IMR-90 (cell line): ENCODE data around the gene ATRAID. TPM values are rescaled to one million over a fixed set of nuclear protein-coding genes. Genes with fewer than 3 reads are reported as not detected.

Source experiments
- ATAC-seq: fragments of 200-7000 bp; cut with Tn5 transposase; 2 replicates; pipeline ENCODE4 v1.9.1; 2020; ENCODE audit warnings: low read depth, mild to moderate bottlenecking, moderate library complexity
- BruUV-seq: library from RNA; stranded (reverse); fragments of 400-500 nt; replicated peaks from 2 replicates; lab custom pipeline; 2021; lab: Mats Ljungman, UMichigan
- CTCF ChIA-PET: fragments of 300-600 bp; formaldehyde crosslinking; extraction: SDS; loops from one replicate; lab custom pipeline; 2021; ENCODE audit warnings: antibody characterized with exemption; lab: Yijun Ruan, JAX
- POLR2A ChIA-PET: fragments of 300-600 bp; sonication (Branson Sonifier 250); formaldehyde crosslinking; loops from one replicate; lab custom pipeline; 2022; ENCODE audit warnings: antibody characterized with exemption; ENCODE audit not compliant: unreplicated experiment; lab: Charles Lee
- DNase-seq: peaks from one replicate; pipeline ENCODE4 v3.0.0; 2013
- H2AFZ ChIP-seq: replicated peaks from 2 replicates; pipeline ENCODE3; 2013; ENCODE audit warnings: low read length, mild to moderate bottlenecking; ENCODE audit not compliant: poor library complexity
- H2AK5ac ChIP-seq: 2 replicates; pipeline ENCODE4 v1.6.1; 2013; ENCODE audit warnings: low read depth, low read length, inconsistent platforms
- H2AK9ac ChIP-seq: replicated peaks from 2 replicates; pipeline ENCODE3; 2013; ENCODE audit warnings: mild to moderate bottlenecking, low read depth, low read length, moderate library complexity; ENCODE audit not compliant: poor library complexity
- H2BK120ac ChIP-seq: 2 replicates; pipeline ENCODE4 v1.6.1; 2013; ENCODE audit warnings: low read depth, low read length, inconsistent platforms
- H2BK15ac ChIP-seq: 3 replicates; pipeline ENCODE4 v1.6.1; 2013; ENCODE audit warnings: low read depth, low read length, inconsistent platforms
- H2BK20ac ChIP-seq: 2 replicates; pipeline ENCODE4 v1.6.1; 2013; ENCODE audit warnings: low read depth, mild to moderate bottlenecking, inconsistent platforms, low read length, moderate library complexity
- H2BK5ac ChIP-seq: 2 replicates; pipeline ENCODE4 v1.6.1; 2013; ENCODE audit warnings: mild to moderate bottlenecking, low read depth, low read length, inconsistent platforms; ENCODE audit not compliant: poor library complexity, severe bottlenecking
- H3K14ac ChIP-seq: replicated peaks from 2 replicates; pipeline ENCODE4 v1.6.1; 2013; ENCODE audit warnings: low read depth, low read length, inconsistent platforms
- H3K18ac ChIP-seq: 2 replicates; pipeline ENCODE4 v1.6.1; 2013; ENCODE audit warnings: low read depth, low read length, control low read depth
- H3K23ac ChIP-seq: 2 replicates; pipeline ENCODE4 v1.6.1; 2013; ENCODE audit warnings: low read depth, low read length, inconsistent platforms
- H3K27ac ChIP-seq: 2 replicates; pipeline ENCODE4 v1.5.1; 2013; ENCODE audit warnings: mild to moderate bottlenecking, control low read depth, low read length; ENCODE audit not compliant: insufficient read depth
- H3K27me3 ChIP-seq: 2 replicates; pipeline ENCODE4 v1.6.1; 2013; ENCODE audit warnings: low read length; ENCODE audit not compliant: control insufficient read depth, insufficient read depth
- H3K36me3 ChIP-seq: 2 replicates; pipeline ENCODE4 v1.6.1; 2013; ENCODE audit warnings: low read length, mixed read lengths; ENCODE audit not compliant: control insufficient read depth, insufficient read depth
- H3K4ac ChIP-seq: 2 replicates; pipeline ENCODE4 v1.6.1; 2013; ENCODE audit warnings: low read depth, low read length, inconsistent platforms
- H3K4me1 ChIP-seq: 2 replicates; pipeline ENCODE4 v1.6.1; 2013; ENCODE audit warnings: low read length, mixed read lengths; ENCODE audit not compliant: control insufficient read depth, insufficient read depth
- H3K4me2 ChIP-seq: 2 replicates; pipeline ENCODE4 v1.6.1; 2013; ENCODE audit warnings: low read depth, mild to moderate bottlenecking, control low read depth, low read length, moderate library complexity
- H3K4me3 ChIP-seq: 2 replicates; pipeline ENCODE4 v1.5.1; 2013; ENCODE audit warnings: low read depth, mild to moderate bottlenecking, control low read depth, low read length, moderate library complexity; ENCODE audit not compliant: insufficient read depth
- H3K56ac ChIP-seq: 2 replicates; pipeline ENCODE4 v1.6.1; 2013; ENCODE audit warnings: low read length, inconsistent platforms; ENCODE audit not compliant: insufficient read depth; ENCODE audit errors: extremely low read depth
- H3K79me1 ChIP-seq, 2 experiments: 2 replicates each; pipeline ENCODE4 v1.6.1; 2013; ENCODE audit warnings: low read length in 2 of 2, inconsistent platforms in 1 of 2, low read depth in 1 of 2
- H3K9ac ChIP-seq: 2 replicates; pipeline ENCODE4 v1.6.1; 2013; ENCODE audit warnings: low read depth, low read length, control low read depth
- H3K9me1 ChIP-seq: 2 replicates; pipeline ENCODE4 v1.6.1; 2013; ENCODE audit warnings: low read length, inconsistent platforms; ENCODE audit not compliant: insufficient read depth
- H3K9me3 ChIP-seq: 2 replicates; pipeline ENCODE4 v1.6.1; 2013; ENCODE audit warnings: low read length; ENCODE audit not compliant: control insufficient read depth, insufficient read depth
- H4K20me1 ChIP-seq: 2 replicates; pipeline ENCODE4 v1.6.1; 2013; ENCODE audit warnings: low read length, inconsistent platforms; ENCODE audit not compliant: insufficient read depth
- H4K5ac ChIP-seq: 2 replicates; pipeline ENCODE4 v1.6.1; 2013; ENCODE audit warnings: mild to moderate bottlenecking, low read depth, low read length, control low read depth
- H4K8ac ChIP-seq, 2 experiments: 2 replicates each; pipeline ENCODE4 v1.6.1; 2013; ENCODE audit warnings: low read depth in 2 of 2, low read length in 2 of 2, control low read depth in 1 of 2, inconsistent platforms in 1 of 2
- H4K91ac ChIP-seq: 2 replicates; pipeline ENCODE4 v1.6.1; 2013; ENCODE audit warnings: low read depth, low read length, inconsistent platforms; ENCODE audit not compliant: insufficient read depth
- BHLHE40 ChIP-seq: fragments of 150-350 bp; IDR thresholded peaks from 2 replicates; pipeline ENCODE4 v1.6.1; 2016; ENCODE audit warnings: mild to moderate bottlenecking, low read depth, low read length
- CEBPB ChIP-seq: IDR thresholded peaks from 2 replicates; pipeline ENCODE4 v1.6.1; 2012; ENCODE audit warnings: low read depth, low read length, improper control_type of control experiment
- CHD1 ChIP-seq: IDR thresholded peaks from 2 replicates; pipeline ENCODE4 v1.6.1; 2012; ENCODE audit warnings: low read depth, low read length, improper control_type of control experiment
- CTCF ChIP-seq: conservative IDR thresholded peaks from 2 replicates; pipeline ENCODE4 v1.5.1; 2012; ENCODE audit warnings: mild to moderate bottlenecking, low read depth, low read length, improper control_type of control experiment
- ELK1 ChIP-seq: fragments of 150-350 bp; IDR thresholded peaks from 2 replicates; pipeline ENCODE4 v1.6.1; 2016; ENCODE audit warnings: low read depth, mild to moderate bottlenecking, low read length, moderate library complexity, borderline replicate concordance
- MAFK ChIP-seq: IDR thresholded peaks from 2 replicates; pipeline ENCODE4 v1.6.1; 2012; ENCODE audit warnings: low read depth, low read length, improper control_type of control experiment
- MAZ ChIP-seq: IDR thresholded peaks from 2 replicates; pipeline ENCODE4 v1.6.1; 2012; ENCODE audit warnings: low read depth, mild to moderate bottlenecking, low read length, improper control_type of control experiment, moderate library complexity, borderline replicate concordance
- MXI1 ChIP-seq: IDR thresholded peaks from 2 replicates; pipeline ENCODE4 v1.6.1; 2012; ENCODE audit warnings: low read depth, mild to moderate bottlenecking, low read length, moderate library complexity, borderline replicate concordance
- NFE2L2 ChIP-seq: fragments of 150-350 bp; IDR thresholded peaks from 2 replicates; pipeline ENCODE4 v1.6.1; 2016; ENCODE audit warnings: low read depth, mild to moderate bottlenecking, low read length
- POLR2A ChIP-seq: IDR thresholded peaks from 2 replicates; pipeline ENCODE4 v1.6.1; 2012; ENCODE audit warnings: mild to moderate bottlenecking, low read depth, low read length
- RAD21 ChIP-seq: IDR thresholded peaks from 2 replicates; pipeline ENCODE4 v1.6.1; 2012; ENCODE audit warnings: low read length, improper control_type of control experiment
- RCOR1 ChIP-seq: IDR thresholded peaks from 2 replicates; pipeline ENCODE4 v1.6.1; 2012; ENCODE audit warnings: mild to moderate bottlenecking, low read length, improper control_type of control experiment; ENCODE audit not compliant: insufficient replicate concordance
- SMC3 ChIP-seq: fragments of 150-350 bp; IDR thresholded peaks from 2 replicates; pipeline ENCODE4 v1.6.1; 2016; ENCODE audit warnings: low read depth, mild to moderate bottlenecking, antibody characterized with exemption, low read length, moderate library complexity
- USF2 ChIP-seq: fragments of 150-350 bp; IDR thresholded peaks from 2 replicates; pipeline ENCODE4 v1.6.1; 2017; ENCODE audit warnings: mild to moderate bottlenecking, antibody characterized with exemption, low read length, low read depth
- WGBS, 2 experiments: methylation state at CpG; one replicate each; pipeline versions ENCODE4 v1.1.5 to v1.1.7; 2013; ENCODE audit warnings: missing lambda C conversion rate in 2 of 2; ENCODE audit not compliant: insufficient read length in 1 of 2; ENCODE audit errors: extremely low coverage in 2 of 2; 5-methylcytosine and 5-hydroxymethylcytosine counted together
- dilution Hi-C: fragments of 300-500 bp; cut with HindIII; formaldehyde crosslinking; loops from one replicate; pipeline ENCODE4 v1.14.3; 2018; ENCODE audit warnings: low sequenced_read_pairs; ENCODE audit not compliant: unreplicated experiment
- in situ Hi-C: fragments of 300-500 bp; cut with MboI; formaldehyde crosslinking; loops from 3 replicates; pipeline ENCODE4 v1.14.3; 2019; ENCODE audit warnings: low sequenced_read_pairs, inconsistent platforms, mixed read lengths
- intact Hi-C: fragments of 100-400 bp; cut with micrococcal nuclease; formaldehyde crosslinking; loops from 2 replicates; pipeline ENCODE4 v1.10.0; 2022
- polyA plus RNA-seq, 3 experiments: library from polyadenylated mRNA; depleted of rRNA; stranded (reverse); fragments of >200 nt; gene quantifications; 2 replicates each; pipeline ENCODE4 v1.2.3, GENCODE V29; 2012; ENCODE audit warnings: low replicate concordance in 1 of 3
- total RNA-seq: library from RNA; depleted of rRNA; stranded (reverse); fragments of >200 nt; gene quantifications from 2 replicates; pipeline ENCODE4 v1.2.3, GENCODE V29; 2012

Gene ATRAID
- total and polyA plus RNA-seq, 2 of the 4 experiments (the other 2 are of a cell fraction): 138 to 173 TPM

GRCh38 chr2:27261241-27261925, 49.5 kb downstream of the ATRAID start:
- dilution Hi-C loops: no loop called here
- Histone ChIP-seq H3K4me3 (no peak overlapping the region), H2BK5ac (no peak overlapping the region), H2AK5ac (no peak overlapping the region), H3K79me1 (no peaks in the 10 kb centered on the region), H3K27me3 (peaks cover 86% of the 10 kb centered on the region), H3K27ac (no peak overlapping the region), H4K5ac (no peak overlapping the region), H3K4ac (no peak overlapping the region), H3K23ac (no peak overlapping the region; the same call in 1 of the 2 replicates), H2AFZ (no peak overlapping the region), H3K14ac (no peak overlapping the region), H4K8ac (no peak overlapping the region), H3K56ac (no peak overlapping the region), H3K9me3 (no peaks in the 10 kb centered on the region; the same call in 1 of the 2 replicates), H2BK20ac (no peak overlapping the region), H3K36me3 (no peaks in the 10 kb centered on the region), H3K9me1 (peaks cover under 1% of the 10 kb centered on the region; the same call in 1 of the 2 replicates), H3K18ac (no peak overlapping the region), H3K4me1 (peaks cover 4% of the 10 kb centered on the region; the same call in 1 of the 2 replicates), H2BK120ac (no peak overlapping the region), H2AK9ac (no peak overlapping the region), H3K4me2 (no peak overlapping the region), H2BK15ac (no peak overlapping the region), H4K20me1 (no peaks in the 10 kb centered on the region), H4K91ac (no peak overlapping the region), H3K9ac (no peak overlapping the region)
- ChIA-PET CTCF (no interaction called here), POLR2A (no interaction called here)
- whole genome bisulfite sequencing, 2 experiments: 93% methylated on average over 2 of the region's 11 CpGs; no CpG with 5 or more reads in 1 of the 2 experiments
- BruUV-seq: no TSS peak
- ATAC-seq (no peak), DNase-seq (no peak)
- in situ Hi-C loops: no loop called here
- intact Hi-C loops: no loop called here
- TF ChIP-seq CHD1 (no peak), MAFK (no peak), USF2 (no peak), RCOR1 (no peak), SMC3 (no peak), NFE2L2 (no peak), POLR2A (no peak), BHLHE40 (no peak), MXI1 (no peak), CTCF (no peak), MAZ (no peak), ELK1 (no peak), CEBPB (no peak), RAD21 (no peak)
